GM18868 (cell line): ENCODE results near the gene DYNLRB2.
A peak's percentile ranks its signal among the peaks of the same experiment; 100 is the strongest.

ENCODE experiments used
- ATAC-seq: cut with Tn5 transposase; IDR thresholded peaks from one replicate; pipeline ENCODE4 v1.9.1; 2021; ENCODE audit warnings: mild to moderate bottlenecking, moderate library complexity; ENCODE audit not compliant: unreplicated experiment

DYNLRB2 gene

GRCh38 chr16:80540516-80541305 is at the start of gene DYNLRB2:
Gene DYNLRB2 (plus strand): TSS chr16:80540993. CDS start chr16:80541077, 84 bp downstream.
- ATAC-seq = peak; percentile 96

- no peak for ATAC-seq
Measured at GRCh38 chr16:80500116-80500859, 40.5 kb upstream of the DYNLRB2 start.

- no peak for ATAC-seq
Measured at GRCh38 chr16:80500961-80501525, 39.8 kb upstream of the DYNLRB2 start.

- ATAC-seq = no peak
Measured at GRCh38 chr16:80503107-80503506, 37.7 kb upstream of the DYNLRB2 start.

- ATAC-seq = no peak
Measured at GRCh38 chr16:80507538-80507937, 33.3 kb upstream of the DYNLRB2 start.

- ATAC-seq = no peak
Measured at GRCh38 chr16:80509872-80510271, 30.9 kb upstream of the DYNLRB2 start.

GRCh38 chr16:80511824-80512592 is 28.8 kb upstream of the DYNLRB2 start:
- ATAC-seq = no peak

- no peak for ATAC-seq
Measured at GRCh38 chr16:80512593-80512853, 28.3 kb upstream of the DYNLRB2 start.

GRCh38 chr16:80515374-80515773 is 25.4 kb upstream of the DYNLRB2 start:
- no peak for ATAC-seq

GRCh38 chr16:80517846-80518245 is 22.9 kb upstream of the DYNLRB2 start:
- no peak for ATAC-seq

GRCh38 chr16:80518436-80518835 is 22.4 kb upstream of the DYNLRB2 start:
- ATAC-seq = no peak

- no peak for ATAC-seq
Measured at GRCh38 chr16:80519189-80519588, 21.6 kb upstream of the DYNLRB2 start.

GRCh38 chr16:80525420-80525819 is 15.4 kb upstream of the DYNLRB2 start:
- ATAC-seq = no peak

GRCh38 chr16:80526418-80527061 is 14.3 kb upstream of the DYNLRB2 start:
- ATAC-seq = peak; percentile 79

- ATAC-seq = peak; percentile 86
Measured at GRCh38 chr16:80527297-80527696, 13.5 kb upstream of the DYNLRB2 start.

- ATAC-seq = no peak
Measured at GRCh38 chr16:80530479-80530878, 10.3 kb upstream of the DYNLRB2 start.

- ATAC-seq = no peak
Measured at GRCh38 chr16:80536238-80536637, 4.6 kb upstream of the DYNLRB2 start.

- no peak for ATAC-seq
Measured at GRCh38 chr16:80541306-80541694, 507 bp downstream of the DYNLRB2 start.

GRCh38 chr16:80543162-80543561 is 2.4 kb downstream of the DYNLRB2 start:
- no peak for ATAC-seq

GRCh38 chr16:80544326-80544725 is 3.5 kb downstream of the DYNLRB2 start:
- ATAC-seq = no peak

- no peak for ATAC-seq
Measured at GRCh38 chr16:80546249-80546648, 5.5 kb downstream of the DYNLRB2 start.
